Measurements from ENCODE around the gene CRTAC1. TPM values are rescaled to one million over a fixed set of nuclear protein-coding genes. Genes with fewer than 3 reads are reported as not detected.

Gene CRTAC1
- total and polyA plus RNA-seq, 9 of the 15 experiments (the other 6 are each of a cell fraction or from before 2014, with no cell fraction given): not detected

- TF ChIP-seq ESRRB (CRISPR knock-in tag; IDR thresholded peaks at IDR 0.05; ENCODE audit: borderline replicate concordance): no peak
- TF ChIP-seq ZNF77 (CRISPR knock-in tag; IDR thresholded peaks at IDR 0.05): no peak
- TF ChIP-seq CREM (IDR thresholded peaks at IDR 0.05; ENCODE audit: low read depth): no peak
- TF ChIP-seq ZNF436 (CRISPR knock-in tag; IDR thresholded peaks at IDR 0.05): no peak
- TF ChIP-seq PATZ1 (CRISPR knock-in tag; IDR thresholded peaks at IDR 0.05; ENCODE audit: borderline replicate concordance): no peak
- no peak for TF ChIP-seq RNF2 (IDR thresholded peaks at IDR 0.05)
Observed at GRCh38 chr10:97854743-97855142, 175.7 kb downstream of the CRTAC1 start (continued).

GRCh38 chr10:97852840-97853405 lies 177.5 kb downstream of the CRTAC1 start:
- FAIRE-seq (no peak), ATAC-seq (no peak), DNase-seq (ENCODE audit: extremely low read depth in 1 of 4, low spot score in 3 of 4) (no peak)
- no TSS peak for BruUV-seq (replicated peaks)
- H3K27ac ChIP-seq (ENCODE audit: extremely low read depth, low read depth, low read length): no peak overlapping the region
- WGBS (ENCODE audit: insufficient coverage, low coverage, missing lambda C conversion rate): 0% methylated on average over 4 of the region's 4 CpGs
- no peaks in the 10 kb centered on the region for H3K9me1 ChIP-seq (ENCODE audit: control insufficient read depth, insufficient read depth, low read length)
- H3K4me3 ChIP-seq: no peak overlapping the region
- H2AFZ ChIP-seq (ENCODE audit: low read depth, low read length): no peak overlapping the region
- H3K79me2 ChIP-seq (ENCODE audit: control insufficient read depth, insufficient read depth, low read length): no peaks in the 10 kb centered on the region
- in situ Hi-C loops (cut with MboI): loop anchor here (25.0 kb wide), 1 partner anchor 91 kb away; the partner anchor contains the start of gene SFRP5
- no peaks in the 10 kb centered on the region for H3K9me3 ChIP-seq (replicated peaks; ENCODE audit: control insufficient read depth, insufficient read depth, low read depth, low read length)
- H3K4me2 ChIP-seq (ENCODE audit: insufficient read depth, low read length): no peak overlapping the region
- H3K4me1 ChIP-seq (replicated peaks in 1 of 2; ENCODE audit: control insufficient read depth in 2 of 2, insufficient read depth in 2 of 2, low read length in 2 of 2): peaks cover 0 to 9% of the 10 kb centered on the region in 2 experiments; a peak in 2 of 5 replicates
- H3K27me3 ChIP-seq (ENCODE audit: control insufficient read depth in 2 of 2, insufficient read depth in 2 of 2, low read length in 2 of 2): peaks cover 0 to 13% of the 10 kb centered on the region in 2 experiments; a peak in 2 of 5 replicates
- H3K36me3 ChIP-seq (ENCODE audit: control insufficient read depth, insufficient read depth, low read length): no peaks in the 10 kb centered on the region
- ChIA-PET CTCF (ENCODE audit: low intra/inter-chr PET ratio) (no interaction called here), POLR2A (no interaction called here)
- intact Hi-C loops (cut with micrococcal nuclease): no loop called here
- no peaks in the 10 kb centered on the region; the same call in 1 of the 2 replicates for H4K20me1 ChIP-seq (replicated peaks; ENCODE audit: control insufficient read depth, insufficient read depth, low read length)
- H3K9ac ChIP-seq (ENCODE audit: insufficient read depth in 1 of 2, low read depth in 2 of 2, low read length in 2 of 2): no peak overlapping the region
- TF ChIP-seq, protein P1, sequence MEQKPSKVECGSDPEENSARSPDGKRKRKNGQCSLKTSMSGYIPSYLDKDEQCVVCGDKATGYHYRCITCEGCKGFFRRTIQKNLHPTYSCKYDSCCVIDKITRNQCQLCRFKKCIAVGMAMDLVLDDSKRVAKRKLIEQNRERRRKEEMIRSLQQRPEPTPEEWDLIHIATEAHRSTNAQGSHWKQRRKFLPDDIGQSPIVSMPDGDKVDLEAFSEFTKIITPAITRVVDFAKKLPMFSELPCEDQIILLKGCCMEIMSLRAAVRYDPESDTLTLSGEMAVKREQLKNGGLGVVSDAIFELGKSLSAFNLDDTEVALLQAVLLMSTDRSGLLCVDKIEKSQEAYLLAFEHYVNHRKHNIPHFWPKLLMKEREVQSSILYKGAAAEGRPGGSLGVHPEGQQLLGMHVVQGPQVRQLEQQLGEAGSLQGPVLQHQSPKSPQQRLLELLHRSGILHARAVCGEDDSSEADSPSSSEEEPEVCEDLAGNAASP (IDR thresholded peaks at IDR 0.05): no peak
- no peak for TF ChIP-seq DIDO1 (tag; IDR thresholded peaks at IDR 0.05; ENCODE audit: low read depth)
- TF ChIP-seq MTF1 (CRISPR knock-in tag; IDR thresholded peaks at IDR 0.05; ENCODE audit: borderline replicate concordance): no peak
- TF ChIP-seq TAF7 (tag; IDR thresholded peaks at IDR 0.05): no peak
- TF ChIP-seq FOXA3 (CRISPR knock-in tag; conservative IDR thresholded peaks at IDR 0.05 in 1 of 2, IDR thresholded peaks at IDR 0.05 in 1 of 2): no peak
- TF ChIP-seq SOX6 (IDR thresholded peaks at IDR 0.05): no peak
- no peak for TF ChIP-seq ATF2 (CRISPR knock-in tag; IDR thresholded peaks at IDR 0.05)
- no peak for TF ChIP-seq ZNF232 (CRISPR knock-in tag; IDR thresholded peaks at IDR 0.05)
- TF ChIP-seq MYBL2 (IDR thresholded peaks at IDR 0.05; ENCODE audit: low read depth): no peak
- TF ChIP-seq MYBL2 (CRISPR knock-in tag; IDR thresholded peaks at IDR 0.05; ENCODE audit: borderline replicate concordance): no peak
- no peak for TF ChIP-seq NUFIP1 (IDR thresholded peaks at IDR 0.05; ENCODE audit: partially characterized antibody)
- TF ChIP-seq ZZZ3 (IDR thresholded peaks at IDR 0.05): no peak
